Panc1 (cell line): Measurements from ENCODE around the gene ALG12. TPM values are rescaled to one million over a fixed set of nuclear protein-coding genes. Genes with fewer than 3 reads are reported as not detected.

Source experiments
- ATAC-seq: fragments of 200-7000 bp; cut with Tn5 transposase; 2 replicates; pipeline ENCODE4 v1.9.1; 2020; ENCODE audit warnings: mild to moderate bottlenecking, moderate library complexity
- BruUV-seq: library from RNA; stranded (reverse); fragments of 400-500 nt; replicated peaks from 2 replicates; lab custom pipeline; 2021; lab: Mats Ljungman, UMichigan
- CTCF ChIA-PET: fragments of 300-600 bp; sonication (Branson Sonifier 250); formaldehyde crosslinking; loops from one replicate; lab custom pipeline; 2022; ENCODE audit warnings: antibody characterized with exemption; lab: Charles Lee
- POLR2A ChIA-PET: fragments of 300-600 bp; sonication (Branson Sonifier 250); formaldehyde crosslinking; loops from one replicate; lab custom pipeline; 2022; ENCODE audit warnings: antibody characterized with exemption; lab: Charles Lee
- DNase-seq: peaks from one replicate; pipeline ENCODE4 v3.0.0-alpha.2; 2010; ENCODE audit warnings: low read depth, low spot score
- H3K27ac ChIP-seq: 2 replicates; pipeline ENCODE4 v1.5.1; 2011; ENCODE audit warnings: mild to moderate bottlenecking, low read length, inconsistent platforms
- H3K27me3 ChIP-seq: fragments of 200-500 bp; sonication (Bioruptor generic); 2 replicates; pipeline ENCODE4 v1.6.0; 2014; ENCODE audit warnings: low read length, inconsistent platforms; ENCODE audit not compliant: control insufficient read depth, insufficient read depth
- H3K36me3 ChIP-seq: fragments of 200-500 bp; sonication (Bioruptor generic); 2 replicates; pipeline ENCODE4 v1.5.1; 2014; ENCODE audit warnings: inconsistent platforms, mild to moderate bottlenecking, low read length, moderate library complexity; ENCODE audit not compliant: control insufficient read depth, insufficient read depth
- H3K4me1 ChIP-seq: 2 replicates; pipeline ENCODE4 v1.5.1; 2011; ENCODE audit warnings: inconsistent platforms, mild to moderate bottlenecking, low read length, moderate library complexity; ENCODE audit not compliant: control insufficient read depth, insufficient read depth
- H3K4me3 ChIP-seq, 2 experiments: 2 replicates each; pipeline ENCODE4 v1.5.1; 2011 to 2012; ENCODE audit warnings: low read depth in 2 of 2, low read length in 2 of 2, mild to moderate bottlenecking in 2 of 2, inconsistent platforms in 1 of 2, moderate library complexity in 1 of 2
- H3K9me3 ChIP-seq: fragments of 200-500 bp; sonication (Bioruptor generic); 2 replicates; pipeline ENCODE4 v1.5.1; 2014; ENCODE audit warnings: low read depth, mild to moderate bottlenecking, inconsistent platforms, low read length, moderate library complexity; ENCODE audit not compliant: control insufficient read depth, insufficient read depth
- POLR2AphosphoS5 ChIP-seq: IDR thresholded peaks from 2 replicates; pipeline ENCODE4 v1.6.1; 2012; ENCODE audit warnings: mild to moderate bottlenecking, low read depth, low read length, moderate library complexity
- SIN3A ChIP-seq: IDR thresholded peaks from 2 replicates; pipeline ENCODE4 v1.6.1; 2012; ENCODE audit warnings: low read depth, mild to moderate bottlenecking, low read length, moderate library complexity, borderline replicate concordance; ENCODE audit not compliant: insufficient read depth
- TCF7L2 ChIP-seq: IDR thresholded peaks from 2 replicates; pipeline ENCODE4 v1.6.1; 2011; ENCODE audit warnings: mild to moderate bottlenecking, low read depth, low read length, inconsistent platforms
- in situ Hi-C: cut with HindIII; loops from 2 replicates; pipeline ENCODE4 v1.10.0; 2016; ENCODE audit warnings: low sequenced_read_pairs, low pct_unique_long_range_greater_than_20kb
- intact Hi-C: fragments of 100-400 bp; cut with micrococcal nuclease; formaldehyde crosslinking; loops from one replicate; pipeline ENCODE4 v1.10.0; 2022; ENCODE audit not compliant: unreplicated experiment
- total RNA-seq: library from RNA; stranded (reverse); gene quantifications from one replicate; pipeline ENCODE4 v1.2.1, GENCODE V29; 2021; ENCODE audit not compliant: unreplicated experiment
- TF ChIP-seq, protein P1 (sequence below), 2 experiments: IDR thresholded peaks; 2 replicates each; pipeline ENCODE4 v1.6.1; 2011 to 2012; ENCODE audit warnings: low read depth in 2 of 2, control low read depth in 1 of 2, low read length in 1 of 2, mild to moderate bottlenecking in 1 of 2, moderate library complexity in 1 of 2; ENCODE audit not compliant: insufficient read depth in 1 of 2
- TF ChIP-seq, protein P2 (sequence below): fragments of 450-650 bp; IDR thresholded peaks from 2 replicates; pipeline ENCODE4 v1.5.1; 2017; ENCODE audit warnings: mild to moderate bottlenecking

The ALG12 gene
- total RNA-seq, 1 experiment from 2014 or later: 23.4 TPM

DNA sequence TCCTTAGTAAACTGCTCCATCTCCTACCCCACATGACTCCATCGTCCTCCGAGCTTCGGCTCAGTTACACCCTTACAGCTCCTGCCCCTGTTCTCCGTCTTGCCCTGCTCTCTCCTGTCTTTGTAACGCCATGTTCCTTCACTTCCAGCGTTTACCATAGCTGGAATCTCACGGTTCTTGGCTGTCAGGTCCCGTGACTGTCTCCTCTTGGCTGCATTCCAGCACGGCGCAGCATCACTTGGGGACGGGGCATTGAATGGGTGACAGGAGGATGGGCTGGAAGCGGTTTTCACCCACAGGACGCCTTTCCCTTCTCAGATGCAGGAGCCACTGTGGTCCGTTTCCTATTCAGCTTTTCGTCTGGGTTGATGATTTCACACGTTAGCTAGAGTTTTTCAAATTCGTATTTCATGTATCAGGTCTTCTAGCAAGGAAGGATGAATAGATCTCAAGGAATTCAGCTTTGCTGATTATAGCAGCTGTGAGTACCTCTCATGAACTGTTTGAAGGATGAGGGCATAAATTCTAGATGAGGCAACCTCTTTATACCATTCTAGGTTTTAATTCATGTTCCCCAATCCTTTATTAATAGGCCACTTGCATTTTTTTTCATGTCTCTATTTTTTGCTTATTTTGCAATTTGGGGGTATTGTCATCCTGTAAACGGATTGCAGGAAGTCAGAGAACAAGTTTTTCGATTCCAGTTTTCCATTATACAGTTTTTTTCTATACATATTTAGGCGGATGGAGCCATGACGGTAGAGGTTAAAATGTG, 35.5 kb downstream of the ALG12 start:
- Histone ChIP-seq H3K4me3 (no peak overlapping the region), H3K4me1 (no peaks in the 10 kb centered on the region), H3K27ac (no peak overlapping the region), H3K36me3 (no peaks in the 10 kb centered on the region), H3K9me3 (no peaks in the 10 kb centered on the region), H3K27me3 (no peaks in the 10 kb centered on the region)
- no peak for DNase-seq
- BruUV-seq: no TSS peak
- intact Hi-C loops (no loop called here), in situ Hi-C loops (no loop called here)
- TF ChIP-seq, protein P1, sequence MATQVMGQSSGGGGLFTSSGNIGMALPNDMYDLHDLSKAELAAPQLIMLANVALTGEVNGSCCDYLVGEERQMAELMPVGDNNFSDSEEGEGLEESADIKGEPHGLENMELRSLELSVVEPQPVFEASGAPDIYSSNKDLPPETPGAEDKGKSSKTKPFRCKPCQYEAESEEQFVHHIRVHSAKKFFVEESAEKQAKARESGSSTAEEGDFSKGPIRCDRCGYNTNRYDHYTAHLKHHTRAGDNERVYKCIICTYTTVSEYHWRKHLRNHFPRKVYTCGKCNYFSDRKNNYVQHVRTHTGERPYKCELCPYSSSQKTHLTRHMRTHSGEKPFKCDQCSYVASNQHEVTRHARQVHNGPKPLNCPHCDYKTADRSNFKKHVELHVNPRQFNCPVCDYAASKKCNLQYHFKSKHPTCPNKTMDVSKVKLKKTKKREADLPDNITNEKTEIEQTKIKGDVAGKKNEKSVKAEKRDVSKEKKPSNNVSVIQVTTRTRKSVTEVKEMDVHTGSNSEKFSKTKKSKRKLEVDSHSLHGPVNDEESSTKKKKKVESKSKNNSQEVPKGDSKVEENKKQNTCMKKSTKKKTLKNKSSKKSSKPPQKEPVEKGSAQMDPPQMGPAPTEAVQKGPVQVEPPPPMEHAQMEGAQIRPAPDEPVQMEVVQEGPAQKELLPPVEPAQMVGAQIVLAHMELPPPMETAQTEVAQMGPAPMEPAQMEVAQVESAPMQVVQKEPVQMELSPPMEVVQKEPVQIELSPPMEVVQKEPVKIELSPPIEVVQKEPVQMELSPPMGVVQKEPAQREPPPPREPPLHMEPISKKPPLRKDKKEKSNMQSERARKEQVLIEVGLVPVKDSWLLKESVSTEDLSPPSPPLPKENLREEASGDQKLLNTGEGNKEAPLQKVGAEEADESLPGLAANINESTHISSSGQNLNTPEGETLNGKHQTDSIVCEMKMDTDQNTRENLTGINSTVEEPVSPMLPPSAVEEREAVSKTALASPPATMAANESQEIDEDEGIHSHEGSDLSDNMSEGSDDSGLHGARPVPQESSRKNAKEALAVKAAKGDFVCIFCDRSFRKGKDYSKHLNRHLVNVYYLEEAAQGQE (IDR thresholded peaks at IDR 0.05; ENCODE audit: insufficient read depth in 1 of 2, low read depth in 2 of 2, low read length in 1 of 2): no peak
- no peak for TF ChIP-seq SIN3A
- TF ChIP-seq TCF7L2: no peak
- TF ChIP-seq, protein P2, sequence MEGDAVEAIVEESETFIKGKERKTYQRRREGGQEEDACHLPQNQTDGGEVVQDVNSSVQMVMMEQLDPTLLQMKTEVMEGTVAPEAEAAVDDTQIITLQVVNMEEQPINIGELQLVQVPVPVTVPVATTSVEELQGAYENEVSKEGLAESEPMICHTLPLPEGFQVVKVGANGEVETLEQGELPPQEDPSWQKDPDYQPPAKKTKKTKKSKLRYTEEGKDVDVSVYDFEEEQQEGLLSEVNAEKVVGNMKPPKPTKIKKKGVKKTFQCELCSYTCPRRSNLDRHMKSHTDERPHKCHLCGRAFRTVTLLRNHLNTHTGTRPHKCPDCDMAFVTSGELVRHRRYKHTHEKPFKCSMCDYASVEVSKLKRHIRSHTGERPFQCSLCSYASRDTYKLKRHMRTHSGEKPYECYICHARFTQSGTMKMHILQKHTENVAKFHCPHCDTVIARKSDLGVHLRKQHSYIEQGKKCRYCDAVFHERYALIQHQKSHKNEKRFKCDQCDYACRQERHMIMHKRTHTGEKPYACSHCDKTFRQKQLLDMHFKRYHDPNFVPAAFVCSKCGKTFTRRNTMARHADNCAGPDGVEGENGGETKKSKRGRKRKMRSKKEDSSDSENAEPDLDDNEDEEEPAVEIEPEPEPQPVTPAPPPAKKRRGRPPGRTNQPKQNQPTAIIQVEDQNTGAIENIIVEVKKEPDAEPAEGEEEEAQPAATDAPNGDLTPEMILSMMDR: no peak
- TF ChIP-seq POLR2AphosphoS5: no peak
- CTCF ChIA-PET: no interaction called here
- POLR2A ChIA-PET: no interaction called here
- ATAC-seq: no peak

DNA sequence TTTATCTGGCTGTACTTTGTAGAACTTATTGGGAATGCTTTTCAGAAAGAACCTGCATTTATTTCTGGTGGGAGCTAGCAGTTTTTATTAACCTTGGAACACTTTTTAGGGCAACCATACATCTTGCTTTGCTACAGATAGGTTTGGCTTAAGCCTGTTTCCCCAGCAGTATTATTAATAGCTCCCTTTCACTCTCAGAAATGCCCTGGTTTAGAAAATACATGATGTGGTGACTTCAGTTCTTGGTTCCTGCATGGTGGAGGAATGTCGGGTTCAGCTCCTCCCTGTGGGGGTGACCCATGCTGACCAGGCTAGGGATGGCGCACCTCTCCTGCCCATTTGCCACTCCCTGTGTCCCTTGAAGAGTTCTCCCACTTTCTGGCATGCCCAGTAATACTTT, 36.4 kb downstream of the ALG12 start:
- CTCF ChIA-PET: no interaction called here
- intact Hi-C loops: no loop called here

More for the DNA sequence above, 36.4 kb downstream of the ALG12 start:
- ATAC-seq: no peak
- POLR2A ChIA-PET: interaction anchor here (0.6 kb wide), 1 partner anchor 124 kb away, joined by 6 read pairs; no protein-coding TSS in a partner anchor
- in situ Hi-C loops: no loop called here
- H3K36me3 ChIP-seq: no peaks in the 10 kb centered on the region
- no peak overlapping the region for H3K4me3 ChIP-seq
- BruUV-seq: no TSS peak
- no peak overlapping the region for H3K27ac ChIP-seq
- no peaks in the 10 kb centered on the region for H3K4me1 ChIP-seq
- no peak for DNase-seq
- H3K27me3 ChIP-seq: no peaks in the 10 kb centered on the region
- TF ChIP-seq SIN3A (no peak), TCF7L2 (no peak)
- TF ChIP-seq, protein P2: no peak
- no peaks in the 10 kb centered on the region for H3K9me3 ChIP-seq
